MM.1S (cell line): ENCODE data around the gene FBN2.

ENCODE experiments used
- EZH2 ChIP-seq: fragments of 300-600 bp; sonication (generic); optimal IDR thresholded peaks from 2 replicates; pipeline ENCODE3; 2017; ENCODE audit warnings: low read depth, mild to moderate bottlenecking, antibody characterized with exemption, low read length, mixed read lengths
- EZH2phosphoT487 ChIP-seq: fragments of 300-600 bp; sonication (generic); IDR thresholded peaks from 2 replicates; pipeline ENCODE4 v1.6.1; 2018; ENCODE audit warnings: antibody characterized with exemption, low read length
- TF ChIP-seq, protein P1 (sequence below): fragments of 300-600 bp; sonication (generic); IDR thresholded peaks from 2 replicates; pipeline ENCODE4 v1.5.1; 2016; ENCODE audit warnings: antibody characterized with exemption, low read length, mixed read lengths

DNA sequence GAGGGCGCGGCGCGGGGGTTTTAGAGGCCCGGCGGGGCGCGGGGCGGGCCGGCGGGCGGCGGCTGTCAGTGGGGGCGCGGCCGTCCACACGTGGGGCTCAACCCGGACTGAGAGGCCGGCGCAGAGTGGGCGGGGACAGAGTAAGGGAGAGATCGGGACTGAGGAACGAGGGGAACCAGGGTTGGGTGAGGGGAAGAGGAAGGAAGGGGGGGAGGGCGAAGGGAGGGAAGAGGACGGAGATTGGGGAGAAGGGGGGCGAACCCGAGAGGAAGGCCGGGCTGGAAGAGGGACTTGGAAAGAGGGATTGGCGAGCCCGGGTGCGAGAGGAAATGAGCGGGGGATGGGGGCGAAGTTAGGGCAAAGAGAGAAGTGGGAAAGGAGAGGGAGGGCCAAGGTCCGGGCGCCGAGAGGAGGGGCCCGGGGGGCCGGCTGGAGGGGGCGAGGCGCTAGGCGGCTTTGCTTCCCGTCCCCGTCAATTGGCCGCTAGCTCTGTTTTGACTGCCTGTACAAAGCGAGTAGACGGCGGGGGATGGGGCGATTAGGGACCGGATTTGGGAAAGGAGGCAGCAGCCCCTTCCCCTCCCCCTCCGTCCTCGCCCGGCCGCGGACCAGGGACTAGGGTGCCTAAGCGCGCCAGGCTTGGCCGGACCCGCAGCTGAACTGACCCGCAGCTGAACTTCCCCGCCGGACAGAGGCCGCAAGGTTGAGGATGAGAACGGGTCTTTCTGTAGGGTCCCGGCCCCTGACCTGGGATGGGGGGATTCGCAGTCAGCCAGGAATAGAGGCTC, 399 bp upstream of the FBN2 start:
- TF ChIP-seq, protein P1, sequence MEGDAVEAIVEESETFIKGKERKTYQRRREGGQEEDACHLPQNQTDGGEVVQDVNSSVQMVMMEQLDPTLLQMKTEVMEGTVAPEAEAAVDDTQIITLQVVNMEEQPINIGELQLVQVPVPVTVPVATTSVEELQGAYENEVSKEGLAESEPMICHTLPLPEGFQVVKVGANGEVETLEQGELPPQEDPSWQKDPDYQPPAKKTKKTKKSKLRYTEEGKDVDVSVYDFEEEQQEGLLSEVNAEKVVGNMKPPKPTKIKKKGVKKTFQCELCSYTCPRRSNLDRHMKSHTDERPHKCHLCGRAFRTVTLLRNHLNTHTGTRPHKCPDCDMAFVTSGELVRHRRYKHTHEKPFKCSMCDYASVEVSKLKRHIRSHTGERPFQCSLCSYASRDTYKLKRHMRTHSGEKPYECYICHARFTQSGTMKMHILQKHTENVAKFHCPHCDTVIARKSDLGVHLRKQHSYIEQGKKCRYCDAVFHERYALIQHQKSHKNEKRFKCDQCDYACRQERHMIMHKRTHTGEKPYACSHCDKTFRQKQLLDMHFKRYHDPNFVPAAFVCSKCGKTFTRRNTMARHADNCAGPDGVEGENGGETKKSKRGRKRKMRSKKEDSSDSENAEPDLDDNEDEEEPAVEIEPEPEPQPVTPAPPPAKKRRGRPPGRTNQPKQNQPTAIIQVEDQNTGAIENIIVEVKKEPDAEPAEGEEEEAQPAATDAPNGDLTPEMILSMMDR = no peak
- TF ChIP-seq EZH2 (no peak), EZH2phosphoT487 (no peak)
